ENCODE results near the gene STYXL2.

Gene STYXL2

GRCh38 chr1:167110586-167110985 is 16.7 kb downstream of the STYXL2 start:
- no peak for DNase-seq

DNA sequence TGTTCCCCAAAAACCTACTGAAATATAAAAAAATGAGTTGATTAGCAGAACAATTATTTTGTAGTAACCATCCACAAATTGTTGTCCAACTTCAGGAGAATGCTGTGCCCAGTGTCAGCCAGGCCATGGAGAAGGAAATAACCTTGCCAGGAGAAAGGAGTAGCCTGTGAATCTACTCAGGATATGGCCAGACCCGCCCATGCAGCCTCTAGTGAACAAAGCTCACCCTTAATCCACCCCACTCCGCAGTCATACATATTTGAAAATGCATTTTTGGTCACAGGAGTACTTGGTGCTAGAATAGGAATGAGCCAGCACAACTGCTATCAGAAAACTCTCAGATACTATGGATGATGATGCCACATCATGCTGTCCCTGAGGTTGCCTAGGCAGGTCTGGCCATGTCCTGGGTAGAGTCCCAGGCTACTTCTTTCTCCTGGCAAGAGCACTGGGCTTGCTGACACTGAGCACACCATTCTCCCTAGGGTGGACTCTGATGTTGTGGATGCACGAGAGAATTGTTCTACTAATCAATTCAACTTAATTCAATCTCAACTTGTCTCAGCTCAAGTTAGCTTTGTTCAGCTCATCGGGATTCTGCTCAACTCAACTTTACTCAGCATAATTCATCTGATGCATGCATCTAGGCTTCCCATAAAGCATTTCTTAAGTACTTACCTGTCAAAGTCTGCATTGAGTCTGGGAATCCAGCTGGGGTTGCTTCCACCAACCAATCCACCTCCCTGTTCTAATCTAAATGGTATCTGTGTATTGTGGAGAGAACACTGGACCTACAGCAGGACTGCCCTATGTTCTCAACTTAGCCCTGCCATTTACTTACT is 18.2 kb downstream of the STYXL2 start:
- no peak for DNase-seq

GRCh38 chr1:167114725-167115124 is 20.9 kb downstream of the STYXL2 start:
- peak in 3 of 4 experiments; percentile 16 to 52 (median 44) for DNase-seq

DNA sequence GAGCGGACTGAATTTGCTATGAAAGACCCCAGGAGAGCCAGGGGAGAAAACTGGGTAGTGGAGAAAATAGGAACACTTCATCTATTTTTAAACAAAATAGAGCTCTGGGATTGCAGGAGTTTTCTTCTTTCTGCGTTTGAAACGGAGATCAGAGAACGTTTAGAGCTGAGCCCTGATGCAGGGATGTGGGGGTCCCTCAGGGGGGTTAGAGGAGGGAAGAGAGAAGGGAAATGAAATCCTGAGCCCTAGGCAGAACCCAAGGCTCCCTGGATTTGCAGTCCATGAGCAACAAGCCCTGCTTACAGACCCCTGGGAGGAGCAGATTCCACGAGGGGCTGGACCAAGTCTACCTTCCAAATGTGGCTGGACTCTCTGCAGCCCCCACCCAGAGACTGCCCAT is 21.8 kb downstream of the STYXL2 start:
- no peak for DNase-seq

- DNase-seq: no peak
Observed at GRCh38 chr1:167116174-167116573, 22.3 kb downstream of the STYXL2 start.

- no peak for DNase-seq
Observed at GRCh38 chr1:167117225-167117624, 23.4 kb downstream of the STYXL2 start.

- DNase-seq: no peak
Observed at GRCh38 chr1:167118188-167118587, 24.3 kb downstream of the STYXL2 start.

DNA sequence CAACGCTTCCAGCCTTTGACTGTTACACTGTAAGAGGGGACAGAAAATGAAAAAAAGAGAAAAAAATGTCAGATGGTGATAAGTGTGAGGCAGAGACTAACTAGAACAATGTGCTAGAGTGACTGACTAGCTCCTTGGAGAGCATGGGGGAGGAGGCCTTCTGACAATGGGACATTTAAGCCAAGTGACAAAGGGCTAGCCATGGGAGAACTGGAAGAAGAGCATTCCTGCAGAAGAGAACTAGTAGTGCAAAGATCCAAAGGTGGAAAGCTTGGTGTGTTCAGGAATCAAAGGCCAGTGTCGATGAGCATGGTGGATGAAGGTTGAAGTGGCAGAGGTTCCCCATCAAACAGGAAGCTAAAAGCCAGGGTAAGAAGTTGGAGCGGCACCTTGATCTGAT is 25.8 kb downstream of the STYXL2 start:
- DNase-seq: no peak

DNA sequence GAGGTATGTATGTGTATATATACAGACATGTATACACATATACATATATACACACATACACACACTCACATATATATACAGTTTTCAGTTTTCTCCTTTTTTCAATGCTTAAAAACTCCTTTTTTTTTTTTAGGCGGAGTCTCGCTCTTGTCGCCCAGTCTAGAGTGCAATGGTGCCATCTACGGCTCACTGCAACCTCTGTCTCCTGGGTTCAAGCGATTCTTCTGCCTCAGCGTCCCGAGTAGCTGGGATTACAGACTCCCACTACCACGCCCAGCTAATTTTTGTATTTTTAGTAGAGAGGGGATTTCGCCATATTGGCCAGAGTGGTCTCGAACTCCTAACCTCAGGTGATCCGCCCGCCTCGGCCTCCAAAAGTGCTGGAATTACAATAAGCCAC is 27.0 kb downstream of the STYXL2 start:
- DNase-seq: peak in 2 of 4 experiments; percentile 12

DNA sequence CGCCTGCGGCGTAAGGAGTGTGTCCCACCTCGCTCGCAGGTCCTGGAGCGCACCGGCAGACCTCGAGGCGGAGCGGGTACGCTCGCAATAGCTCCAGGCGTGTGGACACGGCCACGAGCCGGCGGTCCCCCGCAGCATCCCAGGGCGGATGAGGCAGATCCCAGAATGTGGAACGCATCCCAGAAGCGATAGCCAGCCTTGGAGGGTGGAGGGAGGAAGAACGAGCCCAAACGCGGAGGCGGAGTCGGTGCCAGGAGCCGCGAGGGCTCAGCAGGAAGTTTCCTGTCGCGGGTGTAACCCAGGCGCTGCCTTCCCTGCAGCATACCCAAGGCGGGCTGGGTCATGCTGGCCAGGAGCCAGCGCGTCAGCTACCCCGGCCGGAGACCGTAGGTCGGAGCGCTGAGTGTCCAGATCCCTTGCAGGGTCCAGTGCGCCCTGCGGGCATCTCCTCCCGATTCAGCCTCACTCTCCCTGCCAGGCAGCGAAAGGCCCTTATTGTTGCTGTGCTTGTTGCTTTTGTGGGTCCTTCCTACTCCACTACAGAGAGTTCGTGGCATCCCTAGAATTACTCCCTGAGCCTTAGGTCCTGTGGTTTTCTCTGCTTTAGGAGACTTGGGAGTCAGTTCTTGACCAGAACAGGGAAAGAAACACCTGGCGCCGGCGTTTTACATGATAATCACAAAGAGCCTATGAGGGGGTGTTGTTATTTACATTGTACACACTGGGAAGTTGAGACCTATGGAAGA is 27.7 kb downstream of the STYXL2 start:
- DNase-seq: peak; percentile 41 to 76 (median 66)

GRCh38 chr1:167122121-167122480 is 28.2 kb downstream of the STYXL2 start:
- DNase-seq: no peak

GRCh38 chr1:167122568-167122967 is 28.7 kb downstream of the STYXL2 start:
- no peak for DNase-seq

- no peak for DNase-seq
Observed at GRCh38 chr1:167126317-167126716, 32.4 kb downstream of the STYXL2 start.

DNA sequence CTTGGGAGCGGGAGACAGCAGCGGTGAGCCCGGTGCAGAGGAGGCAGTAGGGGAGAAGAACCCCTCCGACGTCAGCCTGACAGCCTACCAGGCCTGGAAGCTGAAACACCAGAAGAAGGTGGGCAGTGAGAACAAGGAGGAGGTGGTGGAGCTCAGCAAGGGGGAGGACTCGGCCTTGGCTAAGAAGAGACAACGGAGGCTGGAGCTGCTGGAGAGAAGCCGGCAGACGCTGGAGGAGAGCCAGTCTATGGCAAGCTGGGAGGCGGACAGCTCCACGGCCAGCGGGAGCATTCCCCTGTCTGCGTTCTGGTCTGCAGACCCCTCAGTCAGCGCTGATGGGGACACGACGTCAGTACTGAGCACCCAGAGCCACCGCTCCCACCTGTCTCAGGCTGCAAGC is 32.9 kb downstream of the STYXL2 start:
- DNase-seq: no peak

GRCh38 chr1:167127236-167127635 is 33.4 kb downstream of the STYXL2 start:
- DNase-seq: no peak

- DNase-seq: no peak
Observed at GRCh38 chr1:167127661-167128060, 33.8 kb downstream of the STYXL2 start.

DNA sequence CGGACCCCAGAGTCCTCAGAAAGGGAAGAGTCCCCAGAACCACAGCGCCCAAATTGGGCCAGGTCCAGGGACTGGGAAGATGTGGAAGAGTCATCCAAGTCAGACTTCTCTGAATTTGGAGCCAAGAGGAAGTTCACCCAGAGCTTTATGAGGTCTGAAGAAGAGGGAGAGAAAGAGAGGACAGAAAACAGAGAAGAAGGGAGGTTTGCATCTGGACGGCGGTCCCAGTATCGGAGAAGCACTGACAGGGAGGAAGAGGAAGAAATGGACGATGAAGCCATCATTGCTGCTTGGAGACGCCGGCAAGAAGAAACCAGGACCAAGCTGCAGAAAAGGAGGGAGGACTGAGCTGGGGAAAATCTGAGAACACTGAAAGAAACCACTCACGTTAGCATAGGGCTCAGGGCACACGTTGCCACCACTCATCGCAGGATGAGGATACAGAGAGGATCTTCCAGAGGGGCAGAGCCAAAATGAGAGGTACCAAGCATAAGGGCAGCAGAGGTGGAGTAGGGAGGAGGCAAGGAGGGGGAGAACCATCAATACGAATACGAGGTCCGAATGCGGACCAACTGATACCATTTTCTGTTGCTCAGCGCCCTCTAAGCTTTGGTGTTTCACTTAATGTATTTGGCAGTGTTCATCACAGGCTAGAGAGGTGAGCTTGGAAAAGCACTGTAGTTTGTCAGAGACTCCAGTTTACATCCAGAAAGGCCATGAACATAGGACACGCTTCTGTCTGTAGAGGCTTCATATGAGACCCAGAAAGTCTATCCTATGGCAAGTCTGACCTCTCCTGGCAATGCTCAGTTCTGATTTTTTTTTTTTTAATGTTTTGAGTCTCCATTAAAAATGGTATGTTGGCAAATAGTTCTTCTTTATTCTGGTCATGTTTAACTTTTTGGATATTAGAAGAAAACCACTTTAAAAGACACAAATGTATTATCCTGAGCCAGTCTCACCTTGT is 34.7 kb downstream of the STYXL2 start:
- peak in 1 of 4 experiments; percentile 8 for DNase-seq

- DNase-seq: no peak
Observed at GRCh38 chr1:167130829-167131510, 37.1 kb downstream of the STYXL2 start.

- DNase-seq: no peak
Observed at GRCh38 chr1:167132301-167133010, 38.6 kb downstream of the STYXL2 start.

- DNase-seq: no peak
Observed at GRCh38 chr1:167135281-167135840, 41.5 kb downstream of the STYXL2 start.

GRCh38 chr1:167136191-167136614 is 42.3 kb downstream of the STYXL2 start:
- DNase-seq: peak in 1 of 4 experiments; percentile 14
